Coronary artery (tissue), 2 donors: Measurements from ENCODE around the gene WDR54.

Experiments
- DNase-seq: peaks from one replicate; pipeline ENCODE4 v3.0.0-alpha.2; 2017; ENCODE audit warnings: low spot score
- H3K27ac ChIP-seq, 2 donors: fragments of 200-600 bp; sonication (generic); one replicate each; pipeline ENCODE4 v1.5.1; 2016 to 2019
- H3K4me3 ChIP-seq: fragments of 200-600 bp; sonication (generic); 2 replicates; pipeline ENCODE4 v1.5.1; 2016; ENCODE audit warnings: mild to moderate bottlenecking, moderate library complexity
- CTCF ChIP-seq: fragments of 200-600 bp; sonication (generic); IDR thresholded peaks from one replicate; pipeline ENCODE4 v1.5.1; 2019; ENCODE audit warnings: antibody characterized with exemption

WDR54 gene

GRCh38 chr2:74379851-74380789 is 41.4 kb upstream of the WDR54 start, which contains the start of gene DCTN1:
DCTN1 (minus strand) TSS chr2:74380311; CDS start chr2:74380037, 274 bp downstream.
- no peak for DNase-seq
- TF ChIP-seq CTCF, result no peak
- Histone ChIP-seq H3K27ac (peak within 1 kb of the TSS; percentile 28 to 38), H3K4me3 (peak within 1 kb of the TSS; percentile 72)

- no peak for DNase-seq
- no peak for TF ChIP-seq CTCF
- no peak overlapping the region for H3K27ac ChIP-seq
- no peak overlapping the region for H3K4me3 ChIP-seq
These were observed 39.8 kb upstream of the WDR54 start for GRCh38 chr2:74381751-74382150.

GRCh38 chr2:74383254-74383653 is 38.3 kb upstream of the WDR54 start:
- H3K4me3 ChIP-seq, result no peak overlapping the region
- no peak for TF ChIP-seq CTCF
- DNase-seq, result no peak
- peak overlapping the region in 1 of 2 donors; percentile 9 for H3K27ac ChIP-seq

GRCh38 chr2:74384051-74384450 is 37.5 kb upstream of the WDR54 start:
- no peak for DNase-seq
- no peak overlapping the region for H3K4me3 ChIP-seq
- no peak for TF ChIP-seq CTCF
- H3K27ac ChIP-seq, result no peak overlapping the region

- no peak for DNase-seq
- TF ChIP-seq CTCF, result no peak
- Histone ChIP-seq H3K27ac (no peak overlapping the region), H3K4me3 (no peak overlapping the region)
These were observed 36.1 kb upstream of the WDR54 start for GRCh38 chr2:74385396-74385795.

- TF ChIP-seq CTCF, result no peak
- Histone ChIP-seq H3K27ac (peak overlapping the region in 1 of 2 donors; percentile 24), H3K4me3 (no peak overlapping the region)
- no peak for DNase-seq
These were observed 34.2 kb upstream of the WDR54 start for GRCh38 chr2:74387346-74387745.

- no peak for TF ChIP-seq CTCF
- Histone ChIP-seq H3K4me3 (peak overlapping the region; percentile 99), H3K27ac (no peak overlapping the region)
- DNase-seq, result no peak
These were observed 30.9 kb upstream of the WDR54 start for GRCh38 chr2:74390606-74391005.
